HG02885 (cell line): Measurements from ENCODE around the gene NCLN.

ENCODE experiments used
- ATAC-seq: cut with Tn5 transposase; IDR thresholded peaks from one replicate; pipeline ENCODE4 v1.9.1; 2021; ENCODE audit warnings: mild to moderate bottlenecking; ENCODE audit not compliant: unreplicated experiment, poor library complexity

Gene NCLN

GRCh38 chr19:3250675-3251074 lies 64.9 kb downstream of the NCLN start:
- ATAC-seq, result no peak

GRCh38 chr19:3251229-3251628 lies 65.5 kb downstream of the NCLN start:
- ATAC-seq, result no peak

- no peak for ATAC-seq
Measured at GRCh38 chr19:3252650-3253049, 66.9 kb downstream of the NCLN start.

GRCh38 chr19:3253270-3253669 lies 67.5 kb downstream of the NCLN start:
- no peak for ATAC-seq

GRCh38 chr19:3254520-3254919 lies 68.8 kb downstream of the NCLN start:
- no peak for ATAC-seq

- no peak for ATAC-seq
Measured at GRCh38 chr19:3257071-3257470, 71.3 kb downstream of the NCLN start.
